HG03066 (cell line): Measurements from ENCODE around the gene CUEDC2.
"Not testable (repeated sequence)": the region's sequence is repeated elsewhere in the genome, so short reads cannot be mapped to it uniquely, and the experiment has no call there.

Experiments
- ATAC-seq: cut with Tn5 transposase; IDR thresholded peaks from one replicate; pipeline ENCODE4 v1.9.1; 2021; ENCODE audit warnings: low read depth; ENCODE audit not compliant: unreplicated experiment

The CUEDC2 gene

GRCh38 chr10:102455893-102456471 lies 23.6 kb upstream of the CUEDC2 start:
- ATAC-seq = no peak

GRCh38 chr10:102454662-102455487 lies 22.5 kb upstream of the CUEDC2 start:
- not testable (repeated sequence) for ATAC-seq

GRCh38 chr10:102453502-102453901 lies 21.1 kb upstream of the CUEDC2 start:
- no peak for ATAC-seq

- ATAC-seq = no peak
Observed at GRCh38 chr10:102452672-102453340, 20.4 kb upstream of the CUEDC2 start.

- no peak for ATAC-seq
Observed at GRCh38 chr10:102451105-102451969, 19.0 kb upstream of the CUEDC2 start, which contains the start of gene C10orf95. TSS of gene C10orf95 (minus strand) at chr10:102451543. CDS start at chr10:102451093, 450 bp downstream.

- peak; percentile 62 for ATAC-seq
Observed at GRCh38 chr10:102450374-102451104, 18.2 kb upstream of the CUEDC2 start.

- ATAC-seq = no peak
Observed at GRCh38 chr10:102450124-102450373, 17.7 kb upstream of the CUEDC2 start.

GRCh38 chr10:102449321-102450123 lies 17.1 kb upstream of the CUEDC2 start:
- peak; percentile 51 for ATAC-seq

- ATAC-seq = no peak
Observed at GRCh38 chr10:102444851-102445250, 12.5 kb upstream of the CUEDC2 start.

- no peak for ATAC-seq
Observed at GRCh38 chr10:102438374-102438773, 6.0 kb upstream of the CUEDC2 start.

- ATAC-seq = no peak
Observed at GRCh38 chr10:102437515-102437914, 5.1 kb upstream of the CUEDC2 start.

GRCh38 chr10:102436312-102436711 lies 3.9 kb upstream of the CUEDC2 start:
- ATAC-seq = no peak

GRCh38 chr10:102435529-102436233 lies 3.3 kb upstream of the CUEDC2 start:
- ATAC-seq = no peak

GRCh38 chr10:102435133-102435497 lies 2.7 kb upstream of the CUEDC2 start:
- ATAC-seq = no peak

- no peak for ATAC-seq
Observed at GRCh38 chr10:102434394-102435132, 2.2 kb upstream of the CUEDC2 start.

GRCh38 chr10:102433619-102434046 lies 1.3 kb upstream of the CUEDC2 start:
- no peak for ATAC-seq

- ATAC-seq = no peak
Observed at GRCh38 chr10:102431452-102432124, 786 bp downstream of the CUEDC2 start.

GRCh38 chr10:102429468-102429867 lies 2.9 kb downstream of the CUEDC2 start:
- no peak for ATAC-seq
